Activated naive CD4-positive, alpha-beta T cell treated with anti-CD3 and anti-CD28 coated beads, Interleukin-2, amount 50 U/mL, for 72 hours (primary cell): Measurements from ENCODE around the gene INS. TPM values are rescaled to one million over a fixed set of nuclear protein-coding genes. Genes with fewer than 3 reads are reported as not detected.
"Not testable (repeated sequence)": the region's sequence is repeated elsewhere in the genome, so short reads cannot be mapped to it uniquely, and the experiment has no call there.

ENCODE experiments used
- ATAC-seq, 2 donors: fragments of 150-1000 bp; cut with Tn5 transposase; 2 replicates each; pipeline ENCODE4 v1.10.0; 2021; ENCODE audit warnings: mild to moderate bottlenecking in 2 of 2, moderate library complexity in 2 of 2
- DNase-seq, 2 donors: peaks; one replicate each; pipeline ENCODE4 v3.0.0; 2021 to 2022; ENCODE audit warnings: low spot score in 2 of 2
- H3K27ac Mint-ChIP-seq, 2 donors: one replicate each; pipeline ENCODE4 v1.8.0; 2022; ENCODE audit warnings: mild to moderate bottlenecking in 2 of 2, mixed read lengths in 2 of 2
- H3K36me3 Mint-ChIP-seq, 2 donors: one replicate each; pipeline ENCODE4 v1.8.0; 2022; ENCODE audit warnings: mixed read lengths in 2 of 2
- H3K9me3 Mint-ChIP-seq, 2 donors: one replicate each; pipeline ENCODE4 v1.8.0; 2022; ENCODE audit warnings: mixed read lengths in 2 of 2
- total RNA-seq, 2 donors: library from RNA; stranded (reverse); gene quantifications; one replicate each; pipeline ENCODE4 v1.2.3, GENCODE V29; 2022

The INS gene
- total RNA-seq, 2 donors from 2014 or later, result not detected

DNA sequence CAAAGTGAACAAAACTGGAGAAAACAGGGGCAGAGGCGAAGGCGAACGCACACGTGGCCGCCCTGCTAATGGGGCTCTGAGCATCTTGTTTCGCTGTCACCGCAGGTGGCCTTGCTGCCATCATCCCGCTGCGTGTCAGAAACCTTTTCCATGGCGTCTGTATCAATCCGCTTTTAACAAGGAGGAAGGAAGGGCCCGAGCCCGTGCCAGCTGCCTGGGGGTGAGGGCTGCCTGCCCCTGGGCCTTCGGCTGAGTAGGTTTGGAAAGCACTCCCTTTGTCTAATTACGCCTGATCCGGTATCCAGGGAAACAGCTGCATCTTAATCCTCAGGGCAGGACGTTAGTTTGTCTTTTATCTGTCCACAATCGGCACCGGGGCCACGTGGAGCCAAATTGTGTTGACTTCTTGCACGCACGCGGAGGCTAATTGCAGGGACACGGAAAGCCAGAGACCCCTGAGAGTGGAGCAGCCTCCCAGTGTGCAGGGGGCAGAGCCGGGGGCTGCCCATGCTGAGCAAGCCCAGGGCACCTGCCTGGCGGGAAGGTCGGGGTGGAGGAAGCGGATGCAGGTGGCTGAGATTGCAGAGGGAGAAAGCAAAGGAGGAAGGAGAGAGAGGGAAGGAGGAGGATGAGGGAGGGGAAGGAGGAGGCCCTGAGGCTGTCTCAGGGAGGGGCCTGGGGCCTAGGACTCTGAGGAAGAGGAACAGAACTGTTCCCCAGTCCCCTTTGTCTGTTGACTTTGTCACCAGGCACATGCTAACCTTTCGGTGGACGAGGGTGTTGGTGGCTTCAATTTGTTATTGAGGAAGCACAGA is 29.9 kb upstream of the INS start:
- H3K27ac Mint-ChIP-seq, result no peak overlapping the region
- no peak for ATAC-seq
- no peak for DNase-seq
- H3K9me3 Mint-ChIP-seq, result no peaks in the 10 kb centered on the region
- no peaks in the 10 kb centered on the region for H3K36me3 Mint-ChIP-seq

DNA sequence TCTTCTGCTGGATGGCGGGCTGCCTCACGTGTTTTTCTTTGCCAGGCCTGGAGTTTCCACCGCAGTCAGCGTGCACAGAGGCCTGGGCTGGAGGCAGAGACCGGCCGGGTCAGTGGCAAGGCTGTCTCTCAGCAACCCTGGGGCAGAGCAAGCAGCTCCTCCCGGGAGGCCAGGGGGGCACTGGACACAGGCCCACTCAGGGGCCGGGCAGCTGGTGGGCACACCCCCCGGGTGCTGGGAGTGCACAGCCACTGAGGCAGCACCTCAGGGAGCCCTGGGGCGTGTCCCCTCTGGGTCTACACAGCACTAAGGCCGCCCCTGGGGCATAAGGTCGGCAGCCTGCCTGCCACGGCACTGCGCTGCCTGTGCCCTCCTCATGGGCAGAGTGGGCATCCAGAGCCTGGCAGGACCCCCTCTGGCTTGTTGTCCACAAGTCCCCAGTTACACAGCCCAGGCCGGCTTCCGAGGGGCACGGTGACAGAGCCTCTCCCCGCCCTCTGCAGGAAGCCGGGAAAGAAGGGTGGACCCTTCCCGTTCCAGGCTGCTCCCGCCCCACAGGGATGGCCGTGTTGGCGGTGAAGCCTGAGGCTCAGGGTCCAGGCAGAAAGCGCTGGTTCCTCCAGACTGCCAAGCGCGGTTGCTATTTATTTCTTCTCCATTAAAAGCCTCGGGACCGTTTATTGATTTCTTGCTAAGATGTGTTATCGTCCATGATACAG is 29.1 kb upstream of the INS start:
- no peak for DNase-seq
- H3K27ac Mint-ChIP-seq, result no peak overlapping the region
- H3K36me3 Mint-ChIP-seq, result no peaks in the 10 kb centered on the region
- no peak for ATAC-seq
- no peaks in the 10 kb centered on the region for H3K9me3 Mint-ChIP-seq

DNA sequence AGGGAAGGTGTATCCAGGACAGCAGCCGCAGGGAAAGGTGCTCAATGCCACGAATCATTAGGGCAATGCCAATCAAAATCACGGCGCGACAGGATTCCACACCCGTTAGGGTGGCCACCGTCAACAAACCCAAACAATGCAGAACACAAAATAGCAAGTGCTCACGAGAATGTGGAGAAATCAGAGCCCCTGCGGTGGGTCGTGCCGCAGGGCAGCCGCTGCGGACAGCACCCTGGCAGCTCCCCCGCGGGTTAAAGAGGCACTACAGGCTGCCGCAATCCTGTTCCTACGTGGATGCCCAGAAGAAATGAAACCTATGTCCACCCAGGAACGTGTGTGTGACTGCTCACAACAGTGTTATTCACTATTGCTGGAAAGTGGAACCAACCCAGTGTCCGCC is 27.7 kb upstream of the INS start:
- no peak for DNase-seq
- no peak for ATAC-seq
- Mint-ChIP-seq H3K36me3 (no peaks in the 10 kb centered on the region), H3K9me3 (no peaks in the 10 kb centered on the region), H3K27ac (no peak overlapping the region)

DNA sequence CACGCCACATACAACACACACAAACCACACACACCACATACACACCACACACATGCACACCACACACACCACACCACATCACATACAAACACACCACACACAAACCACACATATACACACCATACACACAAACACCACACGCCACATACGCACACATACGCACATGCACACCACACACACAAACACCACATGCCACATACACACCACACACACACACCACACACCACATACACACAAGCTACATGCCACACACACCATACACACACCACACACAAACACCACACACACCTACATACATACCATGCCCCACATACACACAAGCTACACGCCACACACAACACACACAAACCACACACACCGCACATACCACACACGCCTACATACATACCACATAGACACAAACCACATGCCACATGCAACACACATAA is 26.3 kb upstream of the INS start:
- H3K27ac Mint-ChIP-seq, result no peak overlapping the region
- DNase-seq (no peak), ATAC-seq (no peak)
- no peaks in the 10 kb centered on the region for H3K36me3 Mint-ChIP-seq
- H3K9me3 Mint-ChIP-seq, result no peaks in the 10 kb centered on the region

DNA sequence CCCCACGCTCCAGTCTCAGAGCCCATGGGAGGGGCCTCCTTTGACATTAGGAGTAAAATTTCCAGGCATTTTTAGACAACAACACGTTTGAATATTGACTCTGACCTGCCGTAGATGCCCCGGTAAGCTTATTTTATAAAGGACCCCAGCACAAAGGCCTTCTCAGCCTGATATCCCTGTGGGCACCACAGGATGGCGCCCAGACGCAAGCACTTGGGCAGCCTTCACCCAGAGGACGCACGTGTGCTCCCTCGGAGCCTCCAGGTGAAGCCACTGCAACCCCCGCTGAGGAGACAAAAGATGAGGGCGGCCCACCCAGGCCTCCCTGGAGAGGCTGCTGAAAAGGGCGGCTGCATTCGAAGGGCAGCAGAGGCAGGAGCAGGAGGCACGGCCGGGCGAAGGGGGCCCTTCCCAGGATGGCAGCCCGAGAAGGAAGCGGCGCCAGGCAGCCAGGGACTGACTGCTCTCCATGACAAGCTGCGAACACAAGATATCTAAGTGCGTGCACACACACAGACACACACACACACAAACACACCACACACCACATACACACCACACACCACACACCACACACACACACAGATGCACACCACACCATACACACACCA is 25.8 kb upstream of the INS start:
- no peaks in the 10 kb centered on the region for H3K36me3 Mint-ChIP-seq
- DNase-seq (peak in 1 of 2 donors; percentile 57), ATAC-seq (peak; percentile 65 to 91)
- H3K27ac Mint-ChIP-seq, result no peak overlapping the region
- H3K9me3 Mint-ChIP-seq, result no peaks in the 10 kb centered on the region

DNA sequence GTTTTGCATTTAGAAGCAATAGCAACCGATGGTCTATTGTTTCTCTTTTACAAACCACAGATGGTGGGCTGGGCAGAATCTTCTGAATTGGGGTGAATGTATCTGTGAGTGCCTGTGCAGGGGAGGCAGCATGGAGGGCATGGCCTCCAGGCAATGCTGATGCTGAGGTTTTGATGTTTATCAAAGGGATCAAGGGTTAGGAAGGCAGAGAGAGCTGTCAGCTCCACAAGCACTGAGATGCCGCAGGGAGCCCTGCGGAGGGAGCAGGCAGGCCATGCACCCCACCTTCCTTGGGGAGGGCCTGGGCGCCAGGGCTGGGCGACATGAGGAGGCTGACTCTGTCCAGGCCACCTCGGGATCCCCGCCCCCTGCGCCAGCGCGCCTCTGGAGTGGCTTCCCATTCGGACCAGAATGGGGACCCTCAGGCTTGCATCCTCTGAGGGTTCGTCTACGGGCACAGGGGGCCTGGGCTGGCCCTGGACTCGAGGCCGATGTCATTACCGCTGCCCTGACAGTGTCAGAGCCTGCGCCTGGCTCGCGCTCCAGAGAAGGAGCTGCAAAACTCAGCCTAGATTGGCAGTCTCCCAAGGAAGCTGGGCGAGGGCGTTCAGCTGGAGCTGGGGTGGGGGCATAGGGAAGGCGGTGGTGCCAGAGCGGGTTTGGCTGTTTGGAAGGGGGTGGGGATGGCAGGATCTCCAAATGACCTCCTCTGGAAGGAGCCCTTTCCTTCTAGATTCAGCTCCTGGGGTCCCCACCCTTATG is 24.5 kb upstream of the INS start:
- no peak for DNase-seq
- H3K27ac Mint-ChIP-seq, result no peak overlapping the region
- ATAC-seq, result no peak
- no peaks in the 10 kb centered on the region for H3K36me3 Mint-ChIP-seq
- H3K9me3 Mint-ChIP-seq, result no peaks in the 10 kb centered on the region

DNA sequence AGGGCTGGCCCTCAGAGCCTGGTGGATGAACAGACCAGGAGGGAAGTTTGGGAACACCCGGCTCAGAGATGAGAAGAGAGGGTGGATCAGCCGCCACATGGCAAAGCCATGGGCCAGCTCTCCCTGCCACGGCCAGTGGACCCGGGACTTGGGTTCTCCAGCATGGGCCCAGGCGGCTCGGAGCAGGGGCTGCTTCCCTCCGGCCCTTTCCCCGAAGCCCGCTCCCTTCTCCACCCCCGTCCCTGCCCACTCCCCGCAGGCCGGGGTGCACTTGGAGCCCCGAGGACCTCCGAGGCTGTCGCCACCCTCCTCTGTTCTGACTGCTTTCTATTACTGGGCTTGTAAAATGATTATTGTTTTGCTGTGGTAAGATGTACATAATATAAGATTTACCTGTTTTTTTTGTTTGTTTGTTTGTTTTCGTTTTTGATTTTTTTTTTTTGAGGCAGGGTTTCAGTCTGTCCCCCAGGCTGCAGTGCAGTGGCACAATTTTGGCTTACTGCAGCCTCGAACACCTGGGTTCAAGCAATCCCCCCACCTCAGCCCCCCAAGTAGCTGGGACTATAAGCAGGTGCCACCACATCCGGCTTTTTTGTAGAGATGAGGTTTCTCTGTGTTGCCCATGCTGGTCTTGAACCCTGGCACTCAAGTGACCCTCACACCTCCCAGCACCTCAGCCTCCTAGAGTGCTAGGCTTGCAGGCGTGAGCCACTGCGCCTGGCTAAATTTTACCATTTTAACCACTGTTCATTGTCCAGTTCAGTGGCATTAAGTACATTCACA is 21.9 kb upstream of the INS start:
- DNase-seq (no peak), ATAC-seq (no peak)
- Mint-ChIP-seq H3K9me3 (no peaks in the 10 kb centered on the region), H3K36me3 (no peaks in the 10 kb centered on the region), H3K27ac (no peak overlapping the region)

DNA sequence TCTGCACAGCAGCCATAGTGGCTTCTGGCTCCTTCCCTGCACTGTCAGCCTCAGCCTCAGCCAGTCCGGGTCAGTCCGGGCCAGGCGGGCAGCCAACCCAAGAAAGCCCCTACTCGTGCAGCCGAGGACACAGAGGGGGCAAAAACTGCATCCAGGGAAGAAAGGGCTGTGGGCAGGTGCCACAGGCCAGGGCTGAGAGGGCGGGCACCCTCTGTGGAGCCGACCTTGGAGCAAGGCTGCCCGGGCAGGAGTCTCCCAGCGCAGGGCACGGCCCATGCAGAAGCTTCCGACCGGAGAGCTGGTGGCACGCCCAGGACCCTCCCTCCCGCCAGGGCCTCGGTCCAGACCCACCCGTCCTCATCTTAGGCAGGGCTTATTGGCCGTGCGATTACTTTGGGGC is 21.1 kb upstream of the INS start:
- ATAC-seq (no peak), DNase-seq (no peak)
- no peaks in the 10 kb centered on the region for H3K9me3 Mint-ChIP-seq
- no peak overlapping the region for H3K27ac Mint-ChIP-seq
- H3K36me3 Mint-ChIP-seq, result no peaks in the 10 kb centered on the region

DNA sequence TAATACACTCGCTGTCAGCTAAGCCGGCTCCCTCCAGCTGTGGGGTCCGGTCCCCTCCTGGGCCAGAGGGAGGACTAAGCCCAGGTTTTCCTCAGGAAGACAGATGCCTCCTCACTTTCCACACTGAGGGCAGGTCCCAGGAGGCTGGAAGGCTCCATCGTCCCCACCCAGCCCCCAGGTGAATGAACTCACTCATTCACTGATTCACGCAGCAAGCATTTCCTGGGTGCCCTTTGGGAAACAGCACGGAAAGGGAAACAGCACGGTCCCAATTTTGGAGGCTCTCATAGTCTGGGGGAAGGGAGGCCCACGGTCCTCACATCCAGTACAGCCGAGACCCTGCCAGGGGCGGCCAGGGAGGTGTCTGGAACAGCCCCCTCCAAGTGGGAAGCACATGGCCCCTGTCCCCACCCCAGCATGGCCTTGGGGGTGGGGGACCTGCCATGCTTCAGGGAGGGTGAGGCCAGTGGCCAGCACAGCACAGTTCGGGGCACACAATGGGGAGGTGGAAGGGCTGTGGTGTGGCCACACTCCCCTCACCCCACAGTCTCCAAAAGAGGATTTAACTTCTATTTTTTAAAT is 19.9 kb upstream of the INS start:
- Mint-ChIP-seq H3K36me3 (no peaks in the 10 kb centered on the region), H3K9me3 (no peaks in the 10 kb centered on the region), H3K27ac (no peak overlapping the region)
- DNase-seq, result no peak
- ATAC-seq, result no peak

DNA sequence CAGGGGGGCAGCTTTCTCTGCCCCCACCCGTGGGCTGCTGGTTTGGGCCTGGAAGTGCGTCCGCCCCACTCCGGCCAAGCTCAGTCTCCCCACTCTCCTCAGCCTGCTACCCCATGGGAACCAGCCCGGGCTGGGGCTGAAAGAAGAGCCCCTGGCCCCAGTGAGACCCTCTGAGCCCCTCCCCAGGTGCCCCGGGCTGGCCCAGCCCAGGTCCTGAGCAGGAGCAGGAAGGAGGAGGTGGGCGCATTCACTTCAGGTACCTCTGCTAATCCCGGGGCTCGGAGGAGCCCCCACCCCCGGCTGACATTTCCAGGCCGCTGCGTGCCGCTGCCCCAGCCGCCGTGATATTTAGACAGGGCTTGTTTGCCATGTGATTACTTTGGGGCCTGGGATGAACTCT is 19.3 kb upstream of the INS start:
- H3K27ac Mint-ChIP-seq, result no peak overlapping the region
- no peaks in the 10 kb centered on the region for H3K36me3 Mint-ChIP-seq
- no peaks in the 10 kb centered on the region for H3K9me3 Mint-ChIP-seq
- DNase-seq, result no peak
- no peak for ATAC-seq

DNA sequence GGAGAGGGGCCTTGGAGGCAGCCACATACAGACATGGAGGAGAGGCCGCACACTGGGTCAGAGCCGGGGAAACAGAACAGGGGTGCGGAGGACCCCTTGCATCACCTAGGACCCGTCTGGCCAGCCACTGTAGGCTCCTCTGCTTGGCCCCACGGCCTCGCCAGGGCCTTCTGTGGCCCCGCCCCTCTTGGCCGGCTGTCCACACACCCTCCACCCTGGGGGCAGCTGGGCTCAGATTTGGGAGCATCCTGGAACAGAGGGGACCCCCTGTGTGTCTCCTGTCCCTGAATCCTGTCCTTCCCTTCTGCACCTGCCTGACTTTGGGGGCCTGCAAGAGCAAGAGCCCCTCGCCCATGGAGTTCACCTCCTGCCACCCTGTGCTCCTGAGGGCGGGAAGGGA is 18.5 kb upstream of the INS start:
- DNase-seq (no peak), ATAC-seq (no peak)
- Mint-ChIP-seq H3K9me3 (no peaks in the 10 kb centered on the region), H3K27ac (no peak overlapping the region), H3K36me3 (no peaks in the 10 kb centered on the region)

DNA sequence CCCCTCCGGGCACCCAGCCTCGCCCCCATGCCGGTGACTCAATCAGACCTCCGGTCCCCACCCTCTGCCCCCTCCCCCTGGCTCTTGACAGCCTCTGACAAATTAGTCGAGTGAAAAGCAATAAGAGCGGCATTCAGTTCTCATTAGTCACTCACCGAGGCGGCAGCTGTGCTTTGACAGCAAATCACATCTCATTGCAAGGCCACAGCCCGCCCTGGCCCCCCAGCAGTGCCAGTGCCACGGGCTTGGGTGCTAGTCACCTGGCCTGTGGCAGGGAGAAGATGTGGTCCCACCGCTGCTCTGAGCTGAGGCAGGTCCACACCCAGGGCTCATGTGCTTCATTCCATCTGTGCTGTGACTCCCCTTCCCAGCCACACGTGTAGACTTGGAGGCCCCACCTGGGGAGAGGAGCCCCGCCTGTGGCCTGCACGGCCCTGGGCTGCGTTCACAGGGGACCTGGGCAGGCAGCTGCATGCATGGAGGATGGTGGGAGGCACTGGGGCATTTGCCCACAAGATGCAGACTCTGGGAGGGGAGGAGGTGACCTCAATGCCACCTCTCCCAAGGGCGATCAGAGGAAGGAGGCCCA is 18.0 kb upstream of the INS start:
- ATAC-seq, result no peak
- H3K36me3 Mint-ChIP-seq, result no peaks in the 10 kb centered on the region
- H3K9me3 Mint-ChIP-seq, result no peaks in the 10 kb centered on the region
- DNase-seq, result no peak
- H3K27ac Mint-ChIP-seq, result no peak overlapping the region

DNA sequence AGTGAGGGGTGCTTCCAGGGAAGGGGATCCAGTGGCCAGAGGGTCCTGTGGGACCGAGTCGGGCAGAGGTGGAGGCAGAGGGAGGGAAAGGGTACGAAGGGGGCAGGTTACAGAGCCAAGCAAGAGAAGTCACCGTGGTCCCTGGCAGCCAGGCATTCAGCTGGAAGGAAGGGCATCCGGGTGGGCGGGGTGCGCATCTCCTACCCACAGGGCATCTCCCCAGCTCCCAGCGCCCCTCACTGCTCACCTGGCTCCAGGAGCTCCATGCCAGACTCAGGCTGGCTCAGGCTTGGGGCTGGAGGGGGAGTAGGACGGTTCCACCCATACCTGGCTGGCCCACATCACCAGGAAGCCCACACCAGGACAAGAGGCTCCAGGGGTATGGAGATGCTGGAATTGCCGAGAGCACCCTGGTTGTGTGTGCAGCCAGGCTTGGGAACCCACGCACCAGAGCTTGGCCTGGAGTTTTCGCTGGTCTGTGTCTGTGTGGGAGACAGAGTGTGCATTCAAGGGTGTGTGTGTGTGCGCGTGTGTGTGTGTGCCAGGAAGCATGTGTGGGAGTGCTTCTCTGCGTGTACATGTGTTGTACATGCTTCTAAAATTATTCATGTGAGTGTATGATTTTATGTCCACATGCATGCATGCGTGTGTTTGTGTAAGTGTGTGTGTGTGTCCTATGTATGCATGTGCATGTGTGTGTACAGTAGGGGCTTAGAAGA is 17.2 kb upstream of the INS start:
- not testable (repeated sequence) for ATAC-seq, H3K9me3 Mint-ChIP-seq, DNase-seq, H3K27ac Mint-ChIP-seq, H3K36me3 Mint-ChIP-seq

DNA sequence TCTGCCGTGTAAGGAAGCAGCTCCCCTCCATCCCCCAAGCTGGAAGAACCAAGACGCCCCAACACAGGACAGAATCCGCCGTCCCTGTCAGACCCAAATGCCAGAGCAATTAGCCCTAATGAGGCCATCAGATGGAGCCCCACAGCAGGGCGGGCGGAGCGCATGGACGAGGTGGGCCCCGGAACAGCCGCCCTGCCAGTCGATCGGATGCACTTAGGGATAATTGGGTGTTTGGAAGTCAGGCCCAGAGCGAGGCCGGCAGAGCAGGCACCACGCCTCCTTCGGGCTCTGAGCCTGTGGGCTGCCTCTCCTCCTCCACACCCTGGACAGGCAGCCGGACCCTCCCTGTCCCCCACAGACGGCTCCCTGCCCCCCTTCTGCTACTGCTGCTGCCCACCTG is 16.1 kb upstream of the INS start:
- ATAC-seq, result no peak
- no peaks in the 10 kb centered on the region for H3K9me3 Mint-ChIP-seq
- no peak overlapping the region for H3K27ac Mint-ChIP-seq
- no peak for DNase-seq
- no peaks in the 10 kb centered on the region for H3K36me3 Mint-ChIP-seq

DNA sequence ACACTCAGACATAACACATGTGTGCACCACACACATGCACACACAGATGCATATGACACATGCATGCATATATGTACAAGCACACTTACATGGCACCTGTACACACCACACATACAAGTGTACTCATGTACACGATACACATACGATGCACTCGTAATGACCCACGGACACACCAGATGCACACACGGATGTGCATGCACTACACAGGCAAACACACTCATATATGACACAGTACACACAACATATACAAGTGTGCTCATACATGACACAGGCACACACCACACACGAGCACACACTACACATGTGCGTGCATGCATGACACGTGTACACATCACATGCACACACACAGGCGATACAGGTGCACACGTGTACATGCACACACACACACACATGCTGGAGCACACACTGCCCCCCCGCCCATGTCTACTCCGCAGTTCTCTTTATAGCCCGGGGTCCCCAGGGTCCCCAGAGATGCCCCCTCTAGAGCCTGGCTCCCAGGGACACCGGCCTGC is 15.4 kb upstream of the INS start:
- H3K36me3 Mint-ChIP-seq, result no peaks in the 10 kb centered on the region
- H3K27ac Mint-ChIP-seq, result no peak overlapping the region
- no peaks in the 10 kb centered on the region for H3K9me3 Mint-ChIP-seq
- ATAC-seq (no peak), DNase-seq (no peak)
